BLaER1 treated with 17β-estradiol and CSF1 and Interleukin-3, amounts not matched to agents 10 nM and 100 nM (cell line): Measurements from ENCODE around the gene PRKAB1.

Source experiments
- H3K27ac ChIP-seq, 11 experiments: shearing (Covaris generic); formaldehyde crosslinking; 2 replicates each; pipeline ENCODE4 v1.8.1; 2022
- H3K27me3 ChIP-seq, 11 experiments: shearing (Covaris generic); formaldehyde crosslinking; 2 replicates each; pipeline ENCODE4 v1.8.1; 2022
- H3K36me3 ChIP-seq, 11 experiments: shearing (Covaris generic); formaldehyde crosslinking; 2 replicates each; pipeline ENCODE4 v1.8.1; 2022
- H3K4me1 ChIP-seq, 10 experiments: shearing (Covaris generic); formaldehyde crosslinking; 2 replicates each; pipeline ENCODE4 v1.8.1; 2022
- H3K4me2 ChIP-seq, 11 experiments: shearing (Covaris generic); formaldehyde crosslinking; 2 replicates each; pipeline ENCODE4 v1.8.1; 2022
- H3K4me3 ChIP-seq, 10 experiments: shearing (Covaris generic); formaldehyde crosslinking; 2 replicates each; pipeline ENCODE4 v1.8.1; 2022
- H3K9ac ChIP-seq, 11 experiments: shearing (Covaris generic); formaldehyde crosslinking; 2 replicates each; pipeline ENCODE4 v1.8.1; 2022
- H3K9me3 ChIP-seq, 11 experiments: shearing (Covaris generic); formaldehyde crosslinking; replicated peaks in 1 of 11; 2 replicates each; pipeline ENCODE4 v1.8.1; 2022
- H4K20me1 ChIP-seq, 11 experiments: shearing (Covaris generic); formaldehyde crosslinking; 2 replicates each; pipeline ENCODE4 v1.8.1; 2022
- Cebpa-rat ChIP-seq, 11 experiments: shearing (Covaris generic); IDR thresholded peaks; 2 replicates each; pipeline ENCODE4 v1.8.1; 2022

PRKAB1 gene

DNA sequence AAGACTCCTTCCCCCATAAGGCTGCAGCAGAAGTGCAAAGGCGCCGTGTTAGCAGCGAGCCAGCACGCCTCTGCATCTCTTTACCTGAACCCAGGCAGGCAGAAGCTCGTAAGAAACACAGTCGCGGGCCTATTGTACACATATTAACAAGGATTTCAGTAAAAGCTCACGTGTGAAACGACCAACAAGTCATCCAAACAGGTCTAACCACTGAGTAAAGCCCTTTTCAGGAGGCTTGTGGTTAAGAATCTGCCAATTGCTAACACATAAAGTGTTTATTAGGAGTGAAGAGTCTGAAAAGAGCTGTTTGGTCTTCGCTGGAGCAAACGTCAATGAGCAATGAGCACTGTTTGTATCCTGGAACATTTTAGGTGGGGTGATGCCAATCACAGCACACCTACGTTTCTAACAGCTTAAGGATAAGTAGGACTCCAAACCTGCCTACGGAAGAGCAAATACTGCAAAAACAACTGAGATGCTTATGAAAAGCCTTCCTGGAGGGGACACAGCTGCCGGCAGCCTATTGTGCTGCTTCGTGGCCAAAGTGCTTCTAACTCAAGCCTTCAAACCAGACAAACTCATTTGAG lies 43.1 kb downstream of the PRKAB1 start:
- Histone ChIP-seq H4K20me1 (no peaks in the 10 kb centered on the region), H3K27ac (no peak overlapping the region), H3K4me3 (no peak overlapping the region), H3K9me3 (peaks cover 0 to 9% (median 0%) of the 10 kb centered on the region in 11 experiments; a peak in 3 of 22 replicates), H3K9ac (no peak overlapping the region), H3K27me3 (no peaks in the 10 kb centered on the region), H3K4me1 (peaks cover 0 to 5% (median 1%) of the 10 kb centered on the region in 10 experiments; a peak in 10 of 20 replicates), H3K4me2 (no peak overlapping the region), H3K36me3 (peaks cover 68 to 100% (median 99%) of the 10 kb centered on the region in 11 experiments)
- TF ChIP-seq Cebpa-rat (IDR thresholded peaks at IDR 0.05) = no peak

DNA sequence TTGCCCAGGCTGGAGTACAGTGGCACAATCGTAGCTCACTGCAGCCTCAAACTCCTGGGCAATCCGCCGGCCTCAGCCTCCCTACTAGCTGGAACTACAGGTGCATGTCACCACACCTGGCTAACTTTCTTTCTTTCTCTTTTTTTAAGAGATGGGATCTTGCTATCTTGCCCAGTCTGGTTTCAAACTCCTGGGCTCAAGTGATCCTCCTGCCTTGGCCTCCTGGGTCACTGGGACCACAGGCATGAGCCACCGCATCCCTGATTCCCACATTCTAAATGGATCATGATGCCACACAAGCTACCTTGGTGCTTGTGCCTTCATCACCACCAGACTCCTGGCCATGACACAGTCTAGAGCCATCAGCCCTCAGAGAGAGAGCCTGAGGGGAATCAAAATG lies 43.8 kb downstream of the PRKAB1 start:
- Histone ChIP-seq H3K4me2 (no peak overlapping the region), H3K4me1 (peaks cover 0 to 11% (median 7%) of the 10 kb centered on the region in 10 experiments; a peak in 13 of 20 replicates), H3K27me3 (no peaks in the 10 kb centered on the region), H3K9ac (no peak overlapping the region), H4K20me1 (no peaks in the 10 kb centered on the region), H3K36me3 (peaks cover 68 to 100% (median 99%) of the 10 kb centered on the region in 11 experiments), H3K4me3 (no peak overlapping the region), H3K27ac (no peak overlapping the region), H3K9me3 (peaks cover 0 to 9% (median 0%) of the 10 kb centered on the region in 11 experiments; a peak in 3 of 22 replicates)
- TF ChIP-seq Cebpa-rat (IDR thresholded peaks at IDR 0.05) = no peak

DNA sequence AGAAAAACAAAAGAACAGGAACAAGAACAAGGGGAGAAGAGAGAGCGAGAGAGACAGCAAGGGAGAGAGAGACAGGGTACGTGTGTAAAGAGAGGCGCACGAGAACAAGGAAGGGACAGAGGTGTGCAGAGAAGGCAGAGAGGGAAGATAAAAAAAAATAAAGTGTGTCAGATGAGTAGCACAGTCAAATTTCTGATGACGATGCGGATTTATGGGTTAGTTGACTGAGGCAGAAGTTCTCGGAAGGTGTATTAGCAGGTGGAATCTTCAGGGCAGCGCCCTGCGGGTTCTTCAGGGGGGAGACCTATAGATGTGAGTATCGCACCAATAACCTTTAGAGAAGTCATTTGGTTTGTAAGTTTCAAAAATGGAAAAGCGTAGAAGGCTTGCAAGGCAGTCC lies 44.8 kb downstream of the PRKAB1 start:
- Histone ChIP-seq H4K20me1 (no peaks in the 10 kb centered on the region), H3K4me2 (no peak overlapping the region), H3K27me3 (no peaks in the 10 kb centered on the region), H3K27ac (no peak overlapping the region), H3K9ac (no peak overlapping the region), H3K4me1 (peaks cover 0 to 15% (median 9%) of the 10 kb centered on the region in 10 experiments; a peak in 13 of 20 replicates), H3K9me3 (peaks cover 0 to 9% (median 0%) of the 10 kb centered on the region in 11 experiments; a peak in 3 of 22 replicates), H3K4me3 (no peak overlapping the region), H3K36me3 (peaks cover 67 to 100% (median 96%) of the 10 kb centered on the region in 11 experiments)
- TF ChIP-seq Cebpa-rat (IDR thresholded peaks at IDR 0.05) = no peak

DNA sequence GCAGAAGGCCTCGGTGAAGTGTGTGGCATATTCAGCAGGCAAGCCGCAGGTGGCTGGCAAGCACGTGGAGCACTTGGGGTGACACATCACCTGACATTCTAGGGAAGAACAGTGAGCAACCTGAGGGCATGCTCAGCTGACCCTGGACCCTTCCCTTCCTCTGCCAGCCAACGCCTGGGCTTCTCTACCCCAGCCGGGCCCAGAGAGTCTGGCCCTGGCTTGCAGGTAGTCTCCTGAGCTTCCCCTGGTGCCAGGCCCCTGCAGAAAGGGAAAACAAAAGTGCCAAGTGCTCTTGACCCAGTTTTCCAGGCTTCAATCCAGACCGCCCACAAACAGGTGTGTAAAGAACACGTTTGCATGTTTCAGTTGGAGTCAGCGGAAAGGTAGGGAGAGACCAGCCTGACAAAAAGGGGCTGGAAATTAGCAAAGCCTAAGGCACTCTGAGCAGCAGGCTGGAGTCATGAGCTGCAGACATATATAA lies 45.7 kb downstream of the PRKAB1 start:
- Histone ChIP-seq H3K4me3 (no peak overlapping the region), H3K27ac (no peak overlapping the region), H4K20me1 (no peaks in the 10 kb centered on the region), H3K4me1 (peaks cover 0 to 15% (median 9%) of the 10 kb centered on the region in 10 experiments; a peak in 13 of 20 replicates), H3K4me2 (no peak overlapping the region), H3K27me3 (no peaks in the 10 kb centered on the region), H3K36me3 (peaks cover 64 to 100% (median 96%) of the 10 kb centered on the region in 11 experiments), H3K9ac (no peak overlapping the region), H3K9me3 (peaks cover 0 to 9% (median 0%) of the 10 kb centered on the region in 11 experiments; a peak in 3 of 22 replicates)
- TF ChIP-seq Cebpa-rat (IDR thresholded peaks at IDR 0.05) = no peak

DNA sequence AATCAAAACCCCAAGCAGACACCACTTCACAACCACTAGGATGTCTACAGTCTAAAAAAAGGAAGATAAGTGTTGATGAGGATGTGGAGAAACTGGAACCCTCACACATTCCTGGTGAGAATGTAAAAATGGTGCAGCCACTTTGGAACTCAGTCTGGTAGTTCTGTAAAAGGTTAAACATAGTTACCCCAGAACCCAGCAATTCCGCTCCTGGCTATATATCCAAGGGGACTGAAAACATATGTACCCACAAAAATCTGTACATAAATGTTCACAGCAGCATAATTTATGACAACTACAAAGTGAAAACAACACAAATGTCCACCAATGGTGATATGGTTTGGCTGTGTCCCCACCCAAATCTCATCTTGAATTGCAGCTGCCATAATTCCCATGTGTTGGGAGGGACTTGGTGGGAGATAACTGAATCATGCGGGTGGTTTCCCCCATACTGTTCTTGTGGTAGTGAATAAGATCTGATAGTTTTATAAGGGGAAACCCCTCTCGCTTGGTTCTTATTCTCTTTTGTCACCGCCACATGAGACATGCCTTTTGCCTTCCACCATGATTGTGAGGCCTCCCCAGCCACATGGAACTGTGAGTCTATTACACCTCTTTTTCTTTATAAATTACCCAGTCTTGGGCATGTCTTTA lies 46.8 kb downstream of the PRKAB1 start:
- Histone ChIP-seq H3K9me3 (peaks cover 0 to 9% (median 0%) of the 10 kb centered on the region in 11 experiments; a peak in 3 of 22 replicates), H3K4me2 (no peak overlapping the region), H3K27me3 (no peaks in the 10 kb centered on the region), H3K4me3 (no peak overlapping the region), H3K9ac (no peak overlapping the region), H3K4me1 (peaks cover 0 to 15% (median 9%) of the 10 kb centered on the region in 10 experiments; a peak in 13 of 20 replicates), H3K27ac (no peak overlapping the region), H4K20me1 (no peaks in the 10 kb centered on the region), H3K36me3 (peaks cover 67 to 100% (median 96%) of the 10 kb centered on the region in 11 experiments)
- TF ChIP-seq Cebpa-rat (IDR thresholded peaks at IDR 0.05) = no peak

- peaks cover 0 to 15% (median 9%) of the 10 kb centered on the region in 10 experiments; a peak in 13 of 20 replicates for H3K4me1 ChIP-seq
- TF ChIP-seq Cebpa-rat (IDR thresholded peaks at IDR 0.05) = no peak
These were observed 47.3 kb downstream of the PRKAB1 start for GRCh38 chr12:119715268-119715620.

DNA sequence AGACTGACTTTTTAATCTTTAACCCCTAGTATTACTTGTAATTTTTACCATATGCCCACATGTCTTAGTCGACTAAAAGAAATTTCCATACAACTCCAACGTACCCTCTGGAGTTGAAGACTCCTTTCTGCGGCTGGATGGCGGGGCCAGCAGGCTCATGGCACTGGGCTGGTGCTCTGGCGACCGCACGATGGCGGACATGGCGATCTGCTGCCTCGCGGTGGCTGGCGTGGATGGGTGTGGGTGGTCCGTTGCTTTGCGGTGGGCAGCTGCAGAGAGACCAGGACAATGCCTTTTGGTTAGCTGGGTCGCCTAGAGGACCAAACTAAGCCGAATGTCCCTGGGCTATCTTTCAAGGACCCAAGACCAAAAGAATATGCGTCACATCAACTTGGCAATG lies 50.2 kb downstream of the PRKAB1 start:
- H3K36me3 ChIP-seq = peaks cover 34 to 100% (median 91%) of the 10 kb centered on the region in 11 experiments
- H3K4me3 ChIP-seq = no peak overlapping the region
- no peak overlapping the region for H3K9ac ChIP-seq
- peaks cover 0 to 9% (median 0%) of the 10 kb centered on the region in 11 experiments; a peak in 3 of 22 replicates for H3K9me3 ChIP-seq
- no peaks in the 10 kb centered on the region for H3K27me3 ChIP-seq
- no peak for TF ChIP-seq Cebpa-rat (IDR thresholded peaks at IDR 0.05)
- H3K27ac ChIP-seq = no peak overlapping the region
- H3K4me1 ChIP-seq = peaks cover 0 to 15% (median 9%) of the 10 kb centered on the region in 10 experiments; a peak in 13 of 20 replicates
- no peak overlapping the region for H3K4me2 ChIP-seq
- no peaks in the 10 kb centered on the region for H4K20me1 ChIP-seq

More at GRCh38 chr12:119715268-119715620, 47.3 kb downstream of the PRKAB1 start:
- Histone ChIP-seq H3K36me3 (peaks cover 62 to 100% (median 96%) of the 10 kb centered on the region in 11 experiments), H4K20me1 (no peaks in the 10 kb centered on the region), H3K4me2 (no peak overlapping the region), H3K27ac (no peak overlapping the region), H3K9me3 (peaks cover 0 to 9% (median 0%) of the 10 kb centered on the region in 11 experiments; a peak in 3 of 22 replicates), H3K9ac (no peak overlapping the region), H3K27me3 (no peaks in the 10 kb centered on the region), H3K4me3 (no peak overlapping the region)

- H3K36me3 ChIP-seq = peaks cover 14 to 97% (median 75%) of the 10 kb centered on the region in 11 experiments
These were observed 52.4 kb downstream of the PRKAB1 start for GRCh38 chr12:119720349-119720748.

GRCh38 chr12:119721306-119721705 lies 53.4 kb downstream of the PRKAB1 start:
- H3K36me3 ChIP-seq = peaks cover 14 to 97% (median 73%) of the 10 kb centered on the region in 11 experiments; a peak in 21 of 22 replicates
- H4K20me1 ChIP-seq = no peaks in the 10 kb centered on the region
- H3K9me3 ChIP-seq = no peaks in the 10 kb centered on the region
- no peak overlapping the region for H3K27ac ChIP-seq
- H3K27me3 ChIP-seq = no peaks in the 10 kb centered on the region
- no peak overlapping the region for H3K4me3 ChIP-seq
- H3K4me1 ChIP-seq = peaks cover 0 to 8% (median 5%) of the 10 kb centered on the region in 10 experiments; a peak in 13 of 20 replicates
- no peak overlapping the region for H3K9ac ChIP-seq
- H3K4me2 ChIP-seq = no peak overlapping the region
- no peak for TF ChIP-seq Cebpa-rat (IDR thresholded peaks at IDR 0.05)

More at GRCh38 chr12:119720349-119720748, 52.4 kb downstream of the PRKAB1 start:
- no peaks in the 10 kb centered on the region for H3K27me3 ChIP-seq
- H3K9ac ChIP-seq = no peak overlapping the region
- no peak overlapping the region for H3K4me2 ChIP-seq
- no peak overlapping the region for H3K4me3 ChIP-seq
- no peaks in the 10 kb centered on the region for H4K20me1 ChIP-seq
- H3K9me3 ChIP-seq = 0 out of 22 replicates have a peak, but pooled peaks cover 0 to under 1% (median 0%) of the 10 kb centered on the region in 11 experiments
- TF ChIP-seq Cebpa-rat (IDR thresholded peaks at IDR 0.05) = no peak
- H3K27ac ChIP-seq = no peak overlapping the region
- H3K4me1 ChIP-seq = peaks cover 0 to 15% (median 9%) of the 10 kb centered on the region in 10 experiments; a peak in 13 of 20 replicates
